H1 (cell line): Measurements from ENCODE around the gene GRM1.

Experiments used
- CHD2 ChIP-seq: IDR thresholded peaks from 2 replicates; pipeline ENCODE4 v1.6.1; 2012; ENCODE audit warnings: low read length, improper control_type of control experiment
- EZH2 ChIP-seq: fragments of 200-600 bp; sonication (generic); IDR thresholded peaks from 2 replicates; pipeline ENCODE4 v1.7.1; 2012; ENCODE audit warnings: low read depth, mild to moderate bottlenecking, moderate library complexity, low read length, inconsistent platforms; ENCODE audit not compliant: severe bottlenecking
- JUND ChIP-seq: IDR thresholded peaks from 2 replicates; pipeline ENCODE4 v1.6.1; 2011; ENCODE audit warnings: mild to moderate bottlenecking, improper control_type of control experiment, low read length
- MAX ChIP-seq: IDR thresholded peaks from 2 replicates; pipeline ENCODE4 v1.6.1; 2012; ENCODE audit warnings: inconsistent platforms
- POLR2AphosphoS5 ChIP-seq: IDR thresholded peaks from 2 replicates; pipeline ENCODE4 v1.6.1; 2011; ENCODE audit warnings: low read depth, low read length
- RNF2 ChIP-seq: fragments of 200-900, 300-1000 bp; sonication (generic); IDR thresholded peaks from 2 replicates; pipeline ENCODE4 v1.7.1; 2016; ENCODE audit warnings: borderline replicate concordance, low read depth, mild to moderate bottlenecking, antibody characterized with exemption, low read length; ENCODE audit not compliant: poor library complexity, severe bottlenecking; ENCODE audit errors: missing control alignments
- TF ChIP-seq, protein P1 (sequence below), 3 experiments: IDR thresholded peaks; 1 replicate in 2 of 3; 2 replicates in 1 of 3; pipeline versions ENCODE4 v1.5.1 to v1.6.1; 2011; ENCODE audit warnings: low read length in 3 of 3, mild to moderate bottlenecking in 3 of 3, inconsistent platforms in 2 of 3, low read depth in 1 of 3, moderate library complexity in 1 of 3; ENCODE audit not compliant: insufficient read depth in 1 of 3; ENCODE audit errors: control extremely low read depth in 1 of 3
- TF ChIP-seq, protein P2 (sequence below): IDR thresholded peaks from 2 replicates; pipeline ENCODE4 v1.6.1; 2012; ENCODE audit warnings: low read length, inconsistent platforms

DNA sequence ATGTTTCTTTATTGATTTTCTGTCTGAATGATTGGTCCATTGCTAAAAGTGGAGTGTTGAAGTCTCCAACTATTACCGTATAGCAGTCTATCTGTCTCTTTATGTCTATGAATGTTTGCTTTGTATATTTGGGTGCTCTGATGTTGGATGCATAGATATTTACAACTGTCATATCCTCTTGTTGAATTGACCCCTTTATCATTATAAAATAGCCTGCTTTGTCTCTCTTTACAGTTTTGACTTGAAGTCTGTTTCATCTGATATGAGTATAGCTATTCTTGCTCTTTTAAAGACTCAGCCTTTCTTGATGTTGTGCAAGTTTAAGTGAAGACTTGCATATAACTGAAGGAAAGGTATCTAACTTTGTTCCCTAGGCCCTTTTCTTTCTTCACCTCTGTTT, 341.0 kb downstream of the GRM1 start:
- TF ChIP-seq MAX: no peak
- TF ChIP-seq, protein P1, sequence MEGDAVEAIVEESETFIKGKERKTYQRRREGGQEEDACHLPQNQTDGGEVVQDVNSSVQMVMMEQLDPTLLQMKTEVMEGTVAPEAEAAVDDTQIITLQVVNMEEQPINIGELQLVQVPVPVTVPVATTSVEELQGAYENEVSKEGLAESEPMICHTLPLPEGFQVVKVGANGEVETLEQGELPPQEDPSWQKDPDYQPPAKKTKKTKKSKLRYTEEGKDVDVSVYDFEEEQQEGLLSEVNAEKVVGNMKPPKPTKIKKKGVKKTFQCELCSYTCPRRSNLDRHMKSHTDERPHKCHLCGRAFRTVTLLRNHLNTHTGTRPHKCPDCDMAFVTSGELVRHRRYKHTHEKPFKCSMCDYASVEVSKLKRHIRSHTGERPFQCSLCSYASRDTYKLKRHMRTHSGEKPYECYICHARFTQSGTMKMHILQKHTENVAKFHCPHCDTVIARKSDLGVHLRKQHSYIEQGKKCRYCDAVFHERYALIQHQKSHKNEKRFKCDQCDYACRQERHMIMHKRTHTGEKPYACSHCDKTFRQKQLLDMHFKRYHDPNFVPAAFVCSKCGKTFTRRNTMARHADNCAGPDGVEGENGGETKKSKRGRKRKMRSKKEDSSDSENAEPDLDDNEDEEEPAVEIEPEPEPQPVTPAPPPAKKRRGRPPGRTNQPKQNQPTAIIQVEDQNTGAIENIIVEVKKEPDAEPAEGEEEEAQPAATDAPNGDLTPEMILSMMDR (IDR thresholded peaks at IDR 0.05; ENCODE audit: control extremely low read depth in 1 of 3, insufficient read depth in 1 of 3, low read depth in 1 of 3, low read length in 3 of 3): no peak
- TF ChIP-seq CHD2: no peak
- no peak for TF ChIP-seq POLR2AphosphoS5
- no peak for TF ChIP-seq JUND
- TF ChIP-seq RNF2: no peak
- TF ChIP-seq, protein P2, sequence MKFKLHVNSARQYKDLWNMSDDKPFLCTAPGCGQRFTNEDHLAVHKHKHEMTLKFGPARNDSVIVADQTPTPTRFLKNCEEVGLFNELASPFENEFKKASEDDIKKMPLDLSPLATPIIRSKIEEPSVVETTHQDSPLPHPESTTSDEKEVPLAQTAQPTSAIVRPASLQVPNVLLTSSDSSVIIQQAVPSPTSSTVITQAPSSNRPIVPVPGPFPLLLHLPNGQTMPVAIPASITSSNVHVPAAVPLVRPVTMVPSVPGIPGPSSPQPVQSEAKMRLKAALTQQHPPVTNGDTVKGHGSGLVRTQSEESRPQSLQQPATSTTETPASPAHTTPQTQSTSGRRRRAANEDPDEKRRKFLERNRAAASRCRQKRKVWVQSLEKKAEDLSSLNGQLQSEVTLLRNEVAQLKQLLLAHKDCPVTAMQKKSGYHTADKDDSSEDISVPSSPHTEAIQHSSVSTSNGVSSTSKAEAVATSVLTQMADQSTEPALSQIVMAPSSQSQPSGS: no peak
- TF ChIP-seq EZH2: no peak
